Esophagus mucosa (tissue), 1 donor: Measurements from ENCODE around the gene TEX54. TPM values are rescaled to one million over a fixed set of nuclear protein-coding genes. Genes with fewer than 3 reads are reported as not detected.
A peak's percentile ranks its signal among the peaks of the same experiment; 100 is the strongest.
"Not testable (repeated sequence)": the region's sequence is repeated elsewhere in the genome, so short reads cannot be mapped to it uniquely, and the experiment has no call there.

Experiments
- ATAC-seq: fragments of 200-7000 bp; cut with Tn5 transposase; one replicate; pipeline ENCODE4 v1.9.1; 2020
- total RNA-seq: library from RNA; stranded (reverse); gene quantifications from one replicate; pipeline ENCODE4 v1.2.4, GENCODE V29; 2023
- donor health status: DM: yes; HTN: yes; CAD: no.

Gene TEX54
- not detected for total RNA-seq

- peak; percentile 7 for ATAC-seq
Observed at GRCh38 chr11:62832336-62833234, at the start of gene TEX54. TEX54 (minus strand) TSS chr11:62832841.

GRCh38 chr11:62882431-62882749, 49.7 kb upstream of the TEX54 start:
- ATAC-seq = no peak

GRCh38 chr11:62881579-62882430, 49.2 kb upstream of the TEX54 start:
- ATAC-seq = peak; percentile 81

GRCh38 chr11:62880803-62881578, 48.4 kb upstream of the TEX54 start, which contains the start of gene SLC3A2:
SLC3A2 (plus strand) TSS chr11:62880896; CDS start chr11:62881024, 128 bp downstream.
- ATAC-seq = peak; percentile 87

- ATAC-seq = peak; percentile 1
Observed at GRCh38 chr11:62880231-62880802, 47.7 kb upstream of the TEX54 start.

- ATAC-seq = no peak
Observed at GRCh38 chr11:62879235-62879978, 46.8 kb upstream of the TEX54 start.

GRCh38 chr11:62876712-62877111, 44.1 kb upstream of the TEX54 start:
- ATAC-seq = no peak

GRCh38 chr11:62875698-62876478, 43.2 kb upstream of the TEX54 start:
- ATAC-seq = no peak

GRCh38 chr11:62874851-62875250, 42.2 kb upstream of the TEX54 start:
- ATAC-seq = no peak

- no peak for ATAC-seq
Observed at GRCh38 chr11:62865635-62866034, 33.0 kb upstream of the TEX54 start.

- ATAC-seq = no peak
Observed at GRCh38 chr11:62863687-62864335, 31.2 kb upstream of the TEX54 start.

GRCh38 chr11:62861564-62862192, 29.0 kb upstream of the TEX54 start:
- ATAC-seq = not testable (repeated sequence)

- ATAC-seq = no peak
Observed at GRCh38 chr11:62860835-62861563, 28.4 kb upstream of the TEX54 start.

- not testable (repeated sequence) for ATAC-seq
Observed at GRCh38 chr11:62859281-62859703, 26.7 kb upstream of the TEX54 start.

GRCh38 chr11:62858201-62858600, 25.6 kb upstream of the TEX54 start:
- ATAC-seq = no peak

- peak; percentile 14 for ATAC-seq
Observed at GRCh38 chr11:62857541-62857982, 24.9 kb upstream of the TEX54 start.

GRCh38 chr11:62856333-62856895, 23.8 kb upstream of the TEX54 start:
- peak; percentile 1 for ATAC-seq

GRCh38 chr11:62855571-62856332, 23.1 kb upstream of the TEX54 start:
- ATAC-seq = peak; percentile 97
